Nephron (organoid): Measurements from ENCODE around the gene TPSAB1.

Experiments used
- H3K27ac Mint-ChIP-seq, 3 experiments: 2 replicates each; pipeline ENCODE4 v1.8.0; 2020; ENCODE audit warnings: mixed read lengths in 3 of 3, mild to moderate bottlenecking in 2 of 3, moderate library complexity in 1 of 3
- H3K27me3 Mint-ChIP-seq: 2 replicates; pipeline ENCODE4 v1.8.0; 2021; ENCODE audit warnings: low read depth, mild to moderate bottlenecking, moderate library complexity, mixed read lengths
- H3K36me3 Mint-ChIP-seq: 2 replicates; pipeline ENCODE4 v1.8.0; 2020; ENCODE audit warnings: low read depth, mixed read lengths
- H3K4me1 Mint-ChIP-seq: 2 replicates; pipeline ENCODE4 v1.8.0; 2020; ENCODE audit warnings: mixed read lengths
- H3K4me3 Mint-ChIP-seq, 3 experiments: 2 replicates each; pipeline ENCODE4 v1.8.0; 2020; ENCODE audit warnings: mild to moderate bottlenecking in 3 of 3, mixed read lengths in 3 of 3, moderate library complexity in 2 of 3
- H3K9me3 Mint-ChIP-seq: 2 replicates; pipeline ENCODE4 v1.8.0; 2020; ENCODE audit warnings: mixed read lengths
- CTCF ChIP-seq, 3 experiments: fragments of 200-600 bp; sonication (generic); IDR thresholded peaks; one replicate each; pipeline ENCODE4 v1.5.0; 2021; ENCODE audit warnings: antibody characterized with exemption in 3 of 3; ENCODE audit not compliant: unreplicated experiment in 3 of 3

The TPSAB1 gene

GRCh38 chr16:1208239-1208830 is 32.2 kb upstream of the TPSAB1 start:
- Mint-ChIP-seq H3K36me3 (peaks cover 9% of the 10 kb centered on the region), H3K27ac (no peak overlapping the region), H3K4me3 (no peak overlapping the region), H3K9me3 (no peaks in the 10 kb centered on the region), H3K27me3 (no peaks in the 10 kb centered on the region), H3K4me1 (no peaks in the 10 kb centered on the region)
- no peak for TF ChIP-seq CTCF (IDR thresholded peaks at IDR 0.05; ENCODE audit: unreplicated experiment in 3 of 3)

DNA sequence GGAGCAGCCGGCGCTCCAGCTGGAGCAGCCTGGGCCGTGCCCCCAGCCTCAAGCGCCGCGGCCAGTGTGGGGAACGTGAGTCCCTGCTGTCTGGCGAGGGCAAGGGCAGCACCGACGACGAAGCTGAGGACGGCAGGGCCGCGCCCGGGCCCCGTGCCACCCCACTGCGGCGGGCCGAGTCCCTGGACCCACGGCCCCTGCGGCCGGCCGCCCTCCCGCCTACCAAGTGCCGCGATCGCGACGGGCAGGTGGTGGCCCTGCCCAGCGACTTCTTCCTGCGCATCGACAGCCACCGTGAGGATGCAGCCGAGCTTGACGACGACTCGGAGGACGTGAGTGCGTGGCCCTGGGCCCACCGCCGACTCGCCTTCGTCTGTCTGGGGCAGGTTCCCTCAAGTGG is 31.4 kb upstream of the TPSAB1 start:
- Mint-ChIP-seq H3K36me3 (peaks cover 4% of the 10 kb centered on the region), H3K4me1 (no peaks in the 10 kb centered on the region), H3K9me3 (no peaks in the 10 kb centered on the region), H3K4me3 (no peak overlapping the region), H3K27me3 (no peaks in the 10 kb centered on the region), H3K27ac (no peak overlapping the region)
- TF ChIP-seq CTCF (IDR thresholded peaks at IDR 0.05; ENCODE audit: unreplicated experiment in 3 of 3): no peak

DNA sequence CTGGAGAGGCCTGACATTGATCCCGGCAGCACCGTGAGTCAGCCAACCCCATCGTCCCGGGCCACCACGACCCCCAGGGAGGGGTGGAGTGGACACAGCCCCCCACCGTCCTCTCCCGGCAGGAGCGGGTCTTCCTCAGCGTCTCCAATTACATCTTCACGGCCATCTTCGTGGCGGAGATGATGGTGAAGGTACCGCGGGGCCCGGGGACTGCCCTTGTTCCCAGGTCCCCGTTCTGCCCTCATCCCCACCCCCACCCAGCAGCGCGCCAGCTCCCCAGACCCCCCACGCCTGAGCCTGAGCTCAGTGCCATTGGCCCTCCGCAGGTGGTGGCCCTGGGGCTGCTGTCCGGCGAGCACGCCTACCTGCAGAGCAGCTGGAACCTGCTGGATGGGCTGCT is 30.0 kb upstream of the TPSAB1 start:
- Mint-ChIP-seq H3K9me3 (no peaks in the 10 kb centered on the region), H3K4me1 (no peaks in the 10 kb centered on the region), H3K27me3 (no peaks in the 10 kb centered on the region), H3K36me3 (peaks cover under 1% of the 10 kb centered on the region), H3K4me3 (no peak overlapping the region), H3K27ac (no peak overlapping the region)
- TF ChIP-seq CTCF (IDR thresholded peaks at IDR 0.05; ENCODE audit: unreplicated experiment in 3 of 3): no peak

GRCh38 chr16:1211451-1212268 is 28.8 kb upstream of the TPSAB1 start:
- Mint-ChIP-seq H3K4me1 (no peaks in the 10 kb centered on the region), H3K27me3 (no peaks in the 10 kb centered on the region), H3K27ac (no peak overlapping the region), H3K9me3 (no peaks in the 10 kb centered on the region), H3K4me3 (no peak overlapping the region), H3K36me3 (no peaks in the 10 kb centered on the region)
- no peak for TF ChIP-seq CTCF (IDR thresholded peaks at IDR 0.05; ENCODE audit: unreplicated experiment in 3 of 3)

- H3K27ac Mint-ChIP-seq: no peak overlapping the region
- H3K27me3 Mint-ChIP-seq: no peaks in the 10 kb centered on the region
- no peaks in the 10 kb centered on the region for H3K4me1 Mint-ChIP-seq
- no peak overlapping the region for H3K4me3 Mint-ChIP-seq
- H3K36me3 Mint-ChIP-seq: no peaks in the 10 kb centered on the region
- no peak for TF ChIP-seq CTCF (IDR thresholded peaks at IDR 0.05; ENCODE audit: unreplicated experiment in 3 of 3)
- no peaks in the 10 kb centered on the region for H3K9me3 Mint-ChIP-seq
Observed at GRCh38 chr16:1212616-1213194, 27.8 kb upstream of the TPSAB1 start.
